Peyer's patch (tissue), 4 donors: ENCODE results near the gene FGD3. TPM values are rescaled to one million over a fixed set of nuclear protein-coding genes. Genes with fewer than 3 reads are reported as not detected.

Experiments
- DNase-seq, 3 donors: peaks; one replicate each; pipeline ENCODE4 v3.0.0-alpha.2; 2017 to 2019
- H3K27ac ChIP-seq, 4 donors: fragments of 200-600 bp; sonication (generic); one replicate each; pipeline ENCODE4 v1.5.1; 2016 to 2019
- H3K27me3 ChIP-seq, 2 donors: fragments of 200-600 bp; sonication (generic); one replicate each; pipeline ENCODE4 v1.5.1; 2019
- H3K36me3 ChIP-seq, 3 donors: fragments of 200-600 bp; sonication (generic); one replicate each; pipeline ENCODE4 v1.5.1; 2016 to 2019
- H3K4me1 ChIP-seq, 4 donors: fragments of 200-600 bp; sonication (generic); one replicate each; pipeline ENCODE4 v1.5.1; 2016 to 2019
- H3K4me3 ChIP-seq, 4 donors: fragments of 200-600 bp; sonication (generic); 1 replicate in 3 of 4; 2 replicates in 1 of 4; pipeline ENCODE4 v1.5.1; 2016 to 2019; ENCODE audit warnings: mild to moderate bottlenecking in 1 of 4
- H3K9me3 ChIP-seq, 4 donors: fragments of 200-600 bp; sonication (generic); one replicate each; pipeline ENCODE4 v1.5.1; 2016 to 2019; ENCODE audit warnings: mild to moderate bottlenecking in 1 of 4
- POLR2A ChIP-seq, 2 donors: fragments of 450-650 bp; IDR thresholded peaks; one replicate each; pipeline ENCODE4 v1.5.1; 2017; ENCODE audit warnings: antibody characterized with exemption in 2 of 2, mild to moderate bottlenecking in 2 of 2, moderate library complexity in 2 of 2
- total RNA-seq, 4 donors: library from RNA; depleted of rRNA; stranded (reverse); fragments of >200 nt; gene quantifications; one replicate each; pipeline ENCODE4 v1.1.0, GENCODE V29; 2016
- TF ChIP-seq, protein P1 (sequence below), 6 experiments: fragments of 450-650 bp in 4 of 6; fragments of 200-600 bp in 2 of 6; sonication (generic) in 1 of 6; IDR thresholded peaks; one replicate each; pipeline ENCODE4 v1.5.1; 2017 to 2019; ENCODE audit warnings: antibody characterized with exemption in 6 of 6, mild to moderate bottlenecking in 3 of 6, moderate library complexity in 1 of 6

FGD3 gene
- total RNA-seq, 4 donors from 2014 or later, result 4.6 to 48.7 (median 7.8) TPM

DNA sequence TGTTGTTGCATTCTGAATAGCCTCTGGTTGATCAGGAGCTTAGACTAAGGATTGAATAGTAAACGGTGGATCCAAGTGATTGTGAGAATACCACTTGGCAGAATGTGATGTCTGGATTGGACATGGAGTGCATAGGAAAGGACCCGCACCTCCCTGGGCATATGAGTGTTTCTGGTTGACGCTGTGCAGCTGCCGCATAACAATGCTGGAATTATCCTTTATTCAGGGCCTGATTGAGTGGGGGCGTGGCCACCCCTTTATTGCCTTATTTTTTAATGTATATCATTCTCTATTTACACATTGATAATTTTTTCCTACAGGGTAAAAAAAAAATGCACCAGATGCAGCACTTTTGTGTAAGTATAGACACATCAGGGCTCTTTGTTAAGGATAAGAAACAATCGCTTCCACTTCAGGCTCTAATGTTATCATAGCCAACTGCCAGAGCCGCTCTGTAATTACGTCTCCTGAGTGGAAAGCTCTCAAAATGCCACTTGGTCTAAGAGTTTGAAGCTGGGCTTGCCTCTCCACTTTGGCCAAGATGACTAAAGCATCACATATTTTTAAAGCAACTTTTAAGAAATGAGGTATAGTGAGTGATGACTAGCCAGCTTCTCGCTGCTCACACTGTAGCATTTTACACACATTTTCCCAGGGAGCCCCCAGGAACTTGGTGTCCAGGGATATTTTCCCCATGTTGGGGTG lies 5.7 kb downstream of the FGD3 start:
- no peaks in the 10 kb centered on the region for H3K9me3 ChIP-seq
- peaks cover 0 to 14% (median 9%) of the 10 kb centered on the region in 4 donors for H3K4me1 ChIP-seq
- no peaks in the 10 kb centered on the region for H3K27me3 ChIP-seq
- TF ChIP-seq, protein P1, sequence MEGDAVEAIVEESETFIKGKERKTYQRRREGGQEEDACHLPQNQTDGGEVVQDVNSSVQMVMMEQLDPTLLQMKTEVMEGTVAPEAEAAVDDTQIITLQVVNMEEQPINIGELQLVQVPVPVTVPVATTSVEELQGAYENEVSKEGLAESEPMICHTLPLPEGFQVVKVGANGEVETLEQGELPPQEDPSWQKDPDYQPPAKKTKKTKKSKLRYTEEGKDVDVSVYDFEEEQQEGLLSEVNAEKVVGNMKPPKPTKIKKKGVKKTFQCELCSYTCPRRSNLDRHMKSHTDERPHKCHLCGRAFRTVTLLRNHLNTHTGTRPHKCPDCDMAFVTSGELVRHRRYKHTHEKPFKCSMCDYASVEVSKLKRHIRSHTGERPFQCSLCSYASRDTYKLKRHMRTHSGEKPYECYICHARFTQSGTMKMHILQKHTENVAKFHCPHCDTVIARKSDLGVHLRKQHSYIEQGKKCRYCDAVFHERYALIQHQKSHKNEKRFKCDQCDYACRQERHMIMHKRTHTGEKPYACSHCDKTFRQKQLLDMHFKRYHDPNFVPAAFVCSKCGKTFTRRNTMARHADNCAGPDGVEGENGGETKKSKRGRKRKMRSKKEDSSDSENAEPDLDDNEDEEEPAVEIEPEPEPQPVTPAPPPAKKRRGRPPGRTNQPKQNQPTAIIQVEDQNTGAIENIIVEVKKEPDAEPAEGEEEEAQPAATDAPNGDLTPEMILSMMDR (IDR thresholded peaks at IDR 0.05), result no peak
- no peak for TF ChIP-seq POLR2A (IDR thresholded peaks at IDR 0.05)
- no peak for DNase-seq
- no peaks in the 10 kb centered on the region for H3K36me3 ChIP-seq
- H3K4me3 ChIP-seq, result no peak overlapping the region
- no peak overlapping the region for H3K27ac ChIP-seq

- no peak overlapping the region for H3K4me3 ChIP-seq
- no peak for TF ChIP-seq POLR2A (IDR thresholded peaks at IDR 0.05)
- TF ChIP-seq, protein P1 (IDR thresholded peaks at IDR 0.05), result no peak
- no peaks in the 10 kb centered on the region for H3K9me3 ChIP-seq
- H3K36me3 ChIP-seq, result no peaks in the 10 kb centered on the region
- H3K27ac ChIP-seq, result peak overlapping the region in 2 of 4 donors; percentile 25 to 50
- H3K27me3 ChIP-seq, result no peaks in the 10 kb centered on the region
- peaks cover 0 to 14% (median 9%) of the 10 kb centered on the region in 4 donors for H3K4me1 ChIP-seq
- DNase-seq, result peak in 2 of 3 donors; percentile 80 to 88
Measured at GRCh38 chr9:92954049-92954861, 6.9 kb downstream of the FGD3 start.

DNA sequence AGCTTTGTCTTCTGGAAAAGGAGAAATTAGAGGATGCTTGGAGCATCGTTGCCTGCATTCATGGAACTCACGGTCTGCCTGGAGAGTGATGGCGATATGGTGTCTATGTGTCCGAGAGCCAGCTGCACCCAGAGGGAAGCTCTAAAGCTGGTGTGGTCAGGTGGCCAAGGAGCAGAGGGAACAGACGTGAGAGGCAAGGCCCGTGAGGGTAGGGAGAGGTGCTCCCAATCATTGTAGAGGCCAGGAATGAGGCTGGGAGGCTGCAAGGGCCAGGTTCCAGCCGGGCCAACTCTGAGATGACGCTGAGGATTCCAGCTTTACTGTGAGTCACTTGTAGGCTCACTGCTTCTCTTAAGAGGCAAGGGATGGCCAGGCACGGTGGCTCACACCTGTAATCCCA lies 7.6 kb downstream of the FGD3 start:
- H3K9me3 ChIP-seq, result no peaks in the 10 kb centered on the region
- peaks cover 0 to 14% (median 9%) of the 10 kb centered on the region in 4 donors for H3K4me1 ChIP-seq
- no peak for DNase-seq
- H3K36me3 ChIP-seq, result no peaks in the 10 kb centered on the region
- no peaks in the 10 kb centered on the region for H3K27me3 ChIP-seq
- no peak overlapping the region for H3K27ac ChIP-seq
- TF ChIP-seq POLR2A (IDR thresholded peaks at IDR 0.05), result no peak
- TF ChIP-seq, protein P1 (IDR thresholded peaks at IDR 0.05), result no peak
- no peak overlapping the region for H3K4me3 ChIP-seq

- H3K9me3 ChIP-seq, result no peaks in the 10 kb centered on the region
- H3K27me3 ChIP-seq, result no peaks in the 10 kb centered on the region
- peaks cover 0 to 16% (median 4%) of the 10 kb centered on the region in 4 donors for H3K4me1 ChIP-seq
- TF ChIP-seq, protein P1 (IDR thresholded peaks at IDR 0.05), result no peak
- no peak for TF ChIP-seq POLR2A (IDR thresholded peaks at IDR 0.05)
- H3K27ac ChIP-seq, result peak overlapping the region; percentile 59 to 94 (median 78)
- no peaks in the 10 kb centered on the region for H3K36me3 ChIP-seq
- peak in 1 of 3 donors; percentile 37 for DNase-seq
- no peak overlapping the region for H3K4me3 ChIP-seq
Measured at GRCh38 chr9:92960561-92961290, 13.4 kb downstream of the FGD3 start.

DNA sequence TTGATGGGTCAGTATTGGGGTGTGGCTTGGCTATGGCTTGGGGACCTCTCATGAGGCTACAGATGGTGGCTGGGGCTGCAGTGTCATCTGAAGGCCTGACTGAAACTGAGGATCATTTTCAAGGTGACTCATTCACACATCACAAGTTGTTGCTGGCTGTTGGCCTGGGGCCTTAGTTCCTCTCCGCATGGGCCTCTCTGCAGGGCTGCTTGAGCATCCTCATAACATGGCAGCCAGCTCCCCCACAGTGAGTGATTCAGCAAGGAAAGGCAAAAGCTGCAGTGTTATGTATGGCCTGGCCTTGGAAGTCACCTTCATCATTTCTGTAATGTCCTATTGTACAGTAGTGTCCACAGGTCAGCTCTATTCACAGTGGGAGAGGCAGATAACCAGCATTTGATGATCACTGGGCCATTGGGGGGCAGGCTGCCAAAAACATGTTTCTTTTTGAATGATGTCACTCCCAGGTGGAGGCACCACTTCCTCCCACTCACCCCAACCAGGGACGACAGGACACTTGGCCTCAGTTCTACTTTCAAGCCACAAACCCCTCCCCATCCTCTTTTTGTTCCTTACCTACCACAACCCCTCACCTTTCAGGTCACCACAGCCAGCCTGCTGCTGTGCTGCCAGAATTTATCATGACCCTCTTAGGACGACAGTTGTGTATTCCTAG lies 14.4 kb downstream of the FGD3 start:
- Histone ChIP-seq H3K9me3 (no peaks in the 10 kb centered on the region), H3K4me3 (no peak overlapping the region), H3K27me3 (no peaks in the 10 kb centered on the region), H3K27ac (peak overlapping the region; percentile 59 to 94 (median 78)), H3K36me3 (no peaks in the 10 kb centered on the region), H3K4me1 (peaks cover 0 to 16% (median 7%) of the 10 kb centered on the region in 4 donors)
- peak in 2 of 3 donors; percentile 46 to 79 for DNase-seq
- no peak for TF ChIP-seq POLR2A (IDR thresholded peaks at IDR 0.05)
- TF ChIP-seq, protein P1 (IDR thresholded peaks at IDR 0.05), result no peak
